Neural cell (in vitro differentiated cells): Measurements from ENCODE around the gene MPIG6B. TPM values are rescaled to one million over a fixed set of nuclear protein-coding genes. Genes with fewer than 3 reads are reported as not detected.
A peak's percentile ranks its signal among the peaks of the same experiment; 100 is the strongest.

Source experiments
- H2AFZ ChIP-seq: fragments of 200-600, 300-800 bp; sonication (generic), shearing (Covaris generic); 2 replicates; pipeline ENCODE4 v1.6.0; 2014; ENCODE audit warnings: low read depth, mild to moderate bottlenecking, antibody characterized with exemption, low read length, moderate library complexity
- H3F3A ChIP-seq: fragments of 200-600 bp; shearing (Covaris generic); 2 replicates; pipeline ENCODE4 v1.6.1; 2016; ENCODE audit warnings: mild to moderate bottlenecking, moderate library complexity, mixed read lengths, antibody characterized with exemption, low read length; ENCODE audit not compliant: insufficient read depth, poor library complexity, severe bottlenecking
- H3K27ac ChIP-seq: fragments of 200-600, 300-800 bp; sonication (generic), shearing (Covaris generic); 2 replicates; pipeline ENCODE4 v1.5.1; 2014; ENCODE audit warnings: mild to moderate bottlenecking, low read length, moderate library complexity
- H3K27me3 ChIP-seq: fragments of 300-800, 200-600 bp; sonication (generic), shearing (Covaris generic); 2 replicates; pipeline ENCODE4 v1.6.0; 2014; ENCODE audit warnings: mild to moderate bottlenecking, low read depth, low read length, moderate library complexity; ENCODE audit not compliant: insufficient read depth
- H3K36me3 ChIP-seq: fragments of 300-800, 200-600 bp; sonication (generic), shearing (Covaris generic); 2 replicates; pipeline ENCODE4 v1.5.1; 2014; ENCODE audit warnings: mild to moderate bottlenecking, antibody characterized with exemption, low read length, moderate library complexity; ENCODE audit not compliant: insufficient read depth
- H3K4me2 ChIP-seq: fragments of 300-800, 200-600 bp; sonication (generic), shearing (Covaris generic); 2 replicates; pipeline ENCODE4 v1.6.0; 2014; ENCODE audit warnings: mild to moderate bottlenecking, low read length
- H3K4me3 ChIP-seq: fragments of 300-800, 200-600 bp; sonication (generic), shearing (Covaris generic); 2 replicates; pipeline ENCODE4 v1.5.1; 2014; ENCODE audit warnings: mild to moderate bottlenecking, low read length, moderate library complexity
- H3K79me2 ChIP-seq: fragments of 200-600 bp; shearing (Covaris generic); replicated peaks from 2 replicates; pipeline ENCODE4 v1.6.0; 2014; ENCODE audit warnings: mild to moderate bottlenecking, low read length, moderate library complexity; ENCODE audit not compliant: insufficient read depth
- H3K9ac ChIP-seq: fragments of 300-800, 200-600 bp; sonication (generic), shearing (Covaris generic); 2 replicates; pipeline ENCODE4 v1.6.1; 2016; ENCODE audit warnings: mild to moderate bottlenecking, low read length, mixed read lengths
- H3K9me2 ChIP-seq: fragments of 200-600 bp; shearing (Covaris generic); 2 replicates; pipeline ENCODE4 v1.6.1; 2016; ENCODE audit warnings: mild to moderate bottlenecking, low read length, mixed read lengths; ENCODE audit not compliant: insufficient read depth
- H3K9me3 ChIP-seq: fragments of 200-600, 300-800 bp; sonication (generic), shearing (Covaris generic); 2 replicates; pipeline ENCODE4 v1.6.1; 2016; ENCODE audit warnings: mild to moderate bottlenecking, mixed run types, low read length, moderate library complexity, mixed read lengths
- H4K20me1 ChIP-seq: fragments of 200-600 bp; shearing (Covaris generic); 2 replicates; pipeline ENCODE4 v1.6.1; 2016; ENCODE audit warnings: mild to moderate bottlenecking, mixed run types; ENCODE audit not compliant: insufficient read depth
- EP300 ChIP-seq: fragments of 450-650 bp; conservative IDR thresholded peaks from 2 replicates; pipeline ENCODE4 v1.6.1; 2014; ENCODE audit warnings: antibody characterized with exemption, mild to moderate bottlenecking, moderate library complexity; ENCODE audit not compliant: poor library complexity, severe bottlenecking
- EZH2 ChIP-seq: fragments of 200-600, 300-800 bp; shearing (Covaris generic), sonication (generic); IDR thresholded peaks from 2 replicates; pipeline ENCODE4 v1.6.1; 2014; ENCODE audit warnings: antibody characterized with exemption, low read length, borderline replicate concordance, mild to moderate bottlenecking; ENCODE audit not compliant: insufficient read depth, poor library complexity, severe bottlenecking
- MXI1 ChIP-seq: fragments of 450-650 bp; conservative IDR thresholded peaks from 2 replicates; pipeline ENCODE4 v1.6.1; 2014; ENCODE audit warnings: antibody characterized with exemption, mild to moderate bottlenecking; ENCODE audit not compliant: poor library complexity, severe bottlenecking
- POLR2AphosphoS5 ChIP-seq: IDR thresholded peaks from 2 replicates; pipeline ENCODE4 v1.6.1; 2012
- RAD21 ChIP-seq: fragments of 450-650 bp; conservative IDR thresholded peaks from 2 replicates; pipeline ENCODE4 v1.6.1; 2014; ENCODE audit warnings: antibody characterized with exemption, mild to moderate bottlenecking, moderate library complexity
- SMC3 ChIP-seq: fragments of 450-650 bp; conservative IDR thresholded peaks from 2 replicates; pipeline ENCODE4 v1.6.1; 2014; ENCODE audit warnings: antibody characterized with exemption, mild to moderate bottlenecking, moderate library complexity; ENCODE audit not compliant: poor library complexity
- TAF1 ChIP-seq: IDR thresholded peaks from 2 replicates; pipeline ENCODE4 v1.6.1; 2012; ENCODE audit warnings: low read depth
- polyA plus RNA-seq: library from polyadenylated mRNA; depleted of rRNA; stranded (reverse); fragments of >200 nt; gene quantifications from 2 replicates; pipeline ENCODE4 v1.2.3, GENCODE V29; 2014
- TF ChIP-seq, protein P1 (sequence below): IDR thresholded peaks from 2 replicates; pipeline ENCODE4 v1.6.1; 2012; ENCODE audit warnings: borderline replicate concordance
- TF ChIP-seq, protein P2 (sequence below): fragments of 450-650 bp; IDR thresholded peaks from 2 replicates; pipeline ENCODE4 v1.5.1; 2014; ENCODE audit warnings: antibody characterized with exemption, mild to moderate bottlenecking, moderate library complexity; ENCODE audit not compliant: poor library complexity, severe bottlenecking

Gene MPIG6B
- polyA plus RNA-seq, 1 donor from 2014 or later, result not detected

DNA sequence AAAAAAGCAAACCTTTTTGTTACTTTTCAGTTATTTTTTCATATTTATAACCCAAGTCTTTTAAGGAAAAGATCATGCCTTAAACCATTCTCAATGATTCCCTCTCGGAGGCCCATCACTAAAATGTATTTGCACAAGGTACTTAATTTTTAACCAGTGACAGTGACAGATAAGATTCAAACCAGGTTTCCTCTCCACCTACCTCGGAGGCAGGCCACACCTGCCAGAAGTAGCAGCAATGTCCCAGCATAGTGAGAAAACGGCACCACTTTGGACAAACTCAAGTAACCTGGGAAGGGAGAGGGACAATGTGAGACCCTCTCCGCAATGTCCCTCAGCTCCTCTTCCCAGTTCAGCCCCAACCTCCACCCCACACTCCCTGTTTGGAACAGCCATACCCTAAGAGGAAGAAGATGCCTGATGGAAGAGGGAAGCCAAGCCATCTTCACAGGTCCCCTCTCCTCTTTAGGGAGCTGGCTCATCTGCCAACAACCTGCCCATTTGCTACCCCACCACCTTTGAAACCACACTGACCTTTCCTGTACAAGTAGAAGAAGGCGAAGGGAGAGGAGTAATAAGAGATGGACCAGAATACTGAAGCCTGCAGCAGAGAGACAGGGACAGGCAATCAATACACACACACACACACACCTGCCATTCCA lies 22.3 kb upstream of the MPIG6B start:
- peak overlapping the region; percentile 84 for H3K4me3 ChIP-seq

DNA sequence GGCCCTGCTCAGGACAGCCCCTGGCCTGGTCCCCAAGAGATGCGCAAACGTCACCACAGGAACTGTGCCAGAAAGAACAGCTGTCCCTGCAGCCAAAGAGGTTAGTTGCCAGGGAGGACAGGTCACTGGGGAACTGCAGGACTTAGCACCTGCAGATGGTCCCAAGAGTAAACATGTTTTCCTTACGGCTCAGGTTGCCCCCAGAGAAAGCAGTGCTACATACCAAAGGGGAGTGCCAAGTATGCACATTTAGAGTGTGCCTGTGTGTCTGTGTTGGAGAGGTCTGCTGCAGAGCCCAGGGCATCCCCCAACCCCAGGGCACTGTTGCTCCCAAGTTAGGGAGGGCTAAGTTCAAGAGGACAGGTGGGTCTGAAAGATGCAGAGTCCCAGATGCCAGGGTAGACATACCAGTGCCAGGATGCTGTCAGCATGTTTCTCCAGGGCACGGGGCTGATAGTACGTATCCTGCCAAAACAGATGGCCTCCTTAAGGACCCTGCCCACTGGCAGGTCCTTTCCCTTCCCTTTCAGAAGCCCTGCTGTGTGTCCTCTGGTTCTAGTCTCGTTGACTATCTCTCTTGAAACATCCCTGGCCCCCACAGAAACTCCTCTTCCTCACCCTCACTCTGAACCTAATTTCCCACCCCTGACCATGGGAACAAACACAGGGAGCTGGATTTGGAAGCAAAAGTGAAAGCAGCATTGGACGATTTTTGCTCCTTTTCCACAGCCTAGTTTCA lies 21.3 kb upstream of the MPIG6B start:
- Histone ChIP-seq H3F3A (no peaks in the 10 kb centered on the region), H3K9me3 (no peaks in the 10 kb centered on the region), H3K27ac (peak overlapping the region; percentile 95)

More for the DNA sequence above, 22.3 kb upstream of the MPIG6B start:
- Histone ChIP-seq H3K27ac (no peak overlapping the region), H3F3A (no peaks in the 10 kb centered on the region), H3K36me3 (no peaks in the 10 kb centered on the region), H2AFZ (no peak overlapping the region), H3K9ac (peak overlapping the region; percentile 93), H3K4me2 (peak overlapping the region; percentile 96), H3K27me3 (no peaks in the 10 kb centered on the region), H3K79me2 (peaks cover 26% of the 10 kb centered on the region), H4K20me1 (no peaks in the 10 kb centered on the region), H3K9me2 (no peaks in the 10 kb centered on the region), H3K9me3 (no peaks in the 10 kb centered on the region)
- TF ChIP-seq SMC3, result no peak
- no peak for TF ChIP-seq MXI1
- TF ChIP-seq EP300, result no peak
- TF ChIP-seq, protein P1, sequence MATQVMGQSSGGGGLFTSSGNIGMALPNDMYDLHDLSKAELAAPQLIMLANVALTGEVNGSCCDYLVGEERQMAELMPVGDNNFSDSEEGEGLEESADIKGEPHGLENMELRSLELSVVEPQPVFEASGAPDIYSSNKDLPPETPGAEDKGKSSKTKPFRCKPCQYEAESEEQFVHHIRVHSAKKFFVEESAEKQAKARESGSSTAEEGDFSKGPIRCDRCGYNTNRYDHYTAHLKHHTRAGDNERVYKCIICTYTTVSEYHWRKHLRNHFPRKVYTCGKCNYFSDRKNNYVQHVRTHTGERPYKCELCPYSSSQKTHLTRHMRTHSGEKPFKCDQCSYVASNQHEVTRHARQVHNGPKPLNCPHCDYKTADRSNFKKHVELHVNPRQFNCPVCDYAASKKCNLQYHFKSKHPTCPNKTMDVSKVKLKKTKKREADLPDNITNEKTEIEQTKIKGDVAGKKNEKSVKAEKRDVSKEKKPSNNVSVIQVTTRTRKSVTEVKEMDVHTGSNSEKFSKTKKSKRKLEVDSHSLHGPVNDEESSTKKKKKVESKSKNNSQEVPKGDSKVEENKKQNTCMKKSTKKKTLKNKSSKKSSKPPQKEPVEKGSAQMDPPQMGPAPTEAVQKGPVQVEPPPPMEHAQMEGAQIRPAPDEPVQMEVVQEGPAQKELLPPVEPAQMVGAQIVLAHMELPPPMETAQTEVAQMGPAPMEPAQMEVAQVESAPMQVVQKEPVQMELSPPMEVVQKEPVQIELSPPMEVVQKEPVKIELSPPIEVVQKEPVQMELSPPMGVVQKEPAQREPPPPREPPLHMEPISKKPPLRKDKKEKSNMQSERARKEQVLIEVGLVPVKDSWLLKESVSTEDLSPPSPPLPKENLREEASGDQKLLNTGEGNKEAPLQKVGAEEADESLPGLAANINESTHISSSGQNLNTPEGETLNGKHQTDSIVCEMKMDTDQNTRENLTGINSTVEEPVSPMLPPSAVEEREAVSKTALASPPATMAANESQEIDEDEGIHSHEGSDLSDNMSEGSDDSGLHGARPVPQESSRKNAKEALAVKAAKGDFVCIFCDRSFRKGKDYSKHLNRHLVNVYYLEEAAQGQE, result no peak

More for the DNA sequence above, 21.3 kb upstream of the MPIG6B start:
- peaks cover 26% of the 10 kb centered on the region for H3K79me2 ChIP-seq
- H3K27me3 ChIP-seq, result no peaks in the 10 kb centered on the region
- H3K9ac ChIP-seq, result peak overlapping the region; percentile 93
- H3K4me3 ChIP-seq, result peak overlapping the region; percentile 84
- H3K9me2 ChIP-seq, result no peaks in the 10 kb centered on the region
- H3K4me2 ChIP-seq, result peak overlapping the region; percentile 96
- H4K20me1 ChIP-seq, result no peaks in the 10 kb centered on the region
- TF ChIP-seq MXI1 (no peak), SMC3 (no peak), EZH2 (no peak), RAD21 (no peak), EP300 (no peak), TAF1 (no peak), POLR2AphosphoS5 (no peak)
- TF ChIP-seq, protein P2, sequence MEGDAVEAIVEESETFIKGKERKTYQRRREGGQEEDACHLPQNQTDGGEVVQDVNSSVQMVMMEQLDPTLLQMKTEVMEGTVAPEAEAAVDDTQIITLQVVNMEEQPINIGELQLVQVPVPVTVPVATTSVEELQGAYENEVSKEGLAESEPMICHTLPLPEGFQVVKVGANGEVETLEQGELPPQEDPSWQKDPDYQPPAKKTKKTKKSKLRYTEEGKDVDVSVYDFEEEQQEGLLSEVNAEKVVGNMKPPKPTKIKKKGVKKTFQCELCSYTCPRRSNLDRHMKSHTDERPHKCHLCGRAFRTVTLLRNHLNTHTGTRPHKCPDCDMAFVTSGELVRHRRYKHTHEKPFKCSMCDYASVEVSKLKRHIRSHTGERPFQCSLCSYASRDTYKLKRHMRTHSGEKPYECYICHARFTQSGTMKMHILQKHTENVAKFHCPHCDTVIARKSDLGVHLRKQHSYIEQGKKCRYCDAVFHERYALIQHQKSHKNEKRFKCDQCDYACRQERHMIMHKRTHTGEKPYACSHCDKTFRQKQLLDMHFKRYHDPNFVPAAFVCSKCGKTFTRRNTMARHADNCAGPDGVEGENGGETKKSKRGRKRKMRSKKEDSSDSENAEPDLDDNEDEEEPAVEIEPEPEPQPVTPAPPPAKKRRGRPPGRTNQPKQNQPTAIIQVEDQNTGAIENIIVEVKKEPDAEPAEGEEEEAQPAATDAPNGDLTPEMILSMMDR, result no peak
- TF ChIP-seq, protein P1, result no peak
- H3K36me3 ChIP-seq, result no peaks in the 10 kb centered on the region
- H2AFZ ChIP-seq, result peak overlapping the region; percentile 88
